Chondrocyte (in vitro differentiated cells): Measurements from ENCODE around the gene NKD1. TPM values are rescaled to one million over a fixed set of nuclear protein-coding genes. Genes with fewer than 3 reads are reported as not detected.
A peak's percentile ranks its signal among the peaks of the same experiment; 100 is the strongest.

ENCODE experiments used
- DNase-seq: peaks from one replicate; pipeline ENCODE4 v3.0.0; 2021; ENCODE audit warnings: mixed read lengths, low spot score
- H3K27ac Mint-ChIP-seq: one replicate; pipeline ENCODE4 v1.8.0; 2021; ENCODE audit warnings: mild to moderate bottlenecking, moderate library complexity, mixed read lengths; ENCODE audit not compliant: unreplicated experiment
- H3K27me3 Mint-ChIP-seq: 2 replicates; pipeline ENCODE4 v1.8.0; 2021; ENCODE audit warnings: low read depth, mixed read lengths
- H3K36me3 Mint-ChIP-seq: 2 replicates; pipeline ENCODE4 v1.8.0; 2021; ENCODE audit warnings: low read depth, mixed read lengths
- H3K4me1 Mint-ChIP-seq: 2 replicates; pipeline ENCODE4 v1.8.0; 2021; ENCODE audit warnings: low read depth, mild to moderate bottlenecking, mixed read lengths
- H3K4me3 Mint-ChIP-seq: one replicate; pipeline ENCODE4 v1.8.0; 2021; ENCODE audit warnings: mild to moderate bottlenecking, moderate library complexity, mixed read lengths; ENCODE audit not compliant: unreplicated experiment
- H3K9me3 Mint-ChIP-seq: 2 replicates; pipeline ENCODE4 v1.8.0; 2021; ENCODE audit warnings: low read depth, mixed read lengths
- total RNA-seq: library from RNA; stranded (reverse); gene quantifications from 3 replicates; pipeline ENCODE4 v1.2.1, GENCODE V29; 2021
- TF ChIP-seq, protein P1 (sequence below): fragments of 200-600 bp; sonication (generic); IDR thresholded peaks from 2 replicates; pipeline ENCODE4 v1.5.0; 2021; ENCODE audit warnings: antibody characterized with exemption, mild to moderate bottlenecking, moderate library complexity

NKD1 gene
- total RNA-seq, 1 donor from 2014 or later: 8.0 TPM

DNA sequence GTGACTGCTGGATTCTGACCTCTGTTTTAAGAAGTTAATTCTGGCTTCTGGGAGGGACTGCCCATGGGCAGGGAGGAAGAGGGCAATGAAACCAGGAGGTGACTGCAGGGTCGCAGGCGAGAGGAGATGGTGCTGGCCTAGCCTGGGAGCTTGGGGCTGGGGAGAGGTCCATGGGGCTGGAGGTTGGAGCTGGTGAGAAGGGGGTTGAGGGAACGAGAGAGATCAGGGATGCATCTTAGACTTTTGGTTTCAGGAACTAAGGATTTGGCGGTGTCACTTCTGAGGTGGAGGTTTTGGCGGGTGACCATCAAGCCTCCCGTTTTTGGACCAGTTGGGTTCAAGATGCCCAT, 64.6 kb downstream of the NKD1 start:
- no peaks in the 10 kb centered on the region for H3K27me3 Mint-ChIP-seq
- H3K4me3 Mint-ChIP-seq: peak overlapping the region; percentile 52
- no peaks in the 10 kb centered on the region for H3K9me3 Mint-ChIP-seq
- DNase-seq: no peak
- H3K36me3 Mint-ChIP-seq: no peaks in the 10 kb centered on the region
- TF ChIP-seq, protein P1, sequence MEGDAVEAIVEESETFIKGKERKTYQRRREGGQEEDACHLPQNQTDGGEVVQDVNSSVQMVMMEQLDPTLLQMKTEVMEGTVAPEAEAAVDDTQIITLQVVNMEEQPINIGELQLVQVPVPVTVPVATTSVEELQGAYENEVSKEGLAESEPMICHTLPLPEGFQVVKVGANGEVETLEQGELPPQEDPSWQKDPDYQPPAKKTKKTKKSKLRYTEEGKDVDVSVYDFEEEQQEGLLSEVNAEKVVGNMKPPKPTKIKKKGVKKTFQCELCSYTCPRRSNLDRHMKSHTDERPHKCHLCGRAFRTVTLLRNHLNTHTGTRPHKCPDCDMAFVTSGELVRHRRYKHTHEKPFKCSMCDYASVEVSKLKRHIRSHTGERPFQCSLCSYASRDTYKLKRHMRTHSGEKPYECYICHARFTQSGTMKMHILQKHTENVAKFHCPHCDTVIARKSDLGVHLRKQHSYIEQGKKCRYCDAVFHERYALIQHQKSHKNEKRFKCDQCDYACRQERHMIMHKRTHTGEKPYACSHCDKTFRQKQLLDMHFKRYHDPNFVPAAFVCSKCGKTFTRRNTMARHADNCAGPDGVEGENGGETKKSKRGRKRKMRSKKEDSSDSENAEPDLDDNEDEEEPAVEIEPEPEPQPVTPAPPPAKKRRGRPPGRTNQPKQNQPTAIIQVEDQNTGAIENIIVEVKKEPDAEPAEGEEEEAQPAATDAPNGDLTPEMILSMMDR: no peak
- H3K4me1 Mint-ChIP-seq: peaks cover 66% of the 10 kb centered on the region
- H3K27ac Mint-ChIP-seq: peak overlapping the region; percentile 68

DNA sequence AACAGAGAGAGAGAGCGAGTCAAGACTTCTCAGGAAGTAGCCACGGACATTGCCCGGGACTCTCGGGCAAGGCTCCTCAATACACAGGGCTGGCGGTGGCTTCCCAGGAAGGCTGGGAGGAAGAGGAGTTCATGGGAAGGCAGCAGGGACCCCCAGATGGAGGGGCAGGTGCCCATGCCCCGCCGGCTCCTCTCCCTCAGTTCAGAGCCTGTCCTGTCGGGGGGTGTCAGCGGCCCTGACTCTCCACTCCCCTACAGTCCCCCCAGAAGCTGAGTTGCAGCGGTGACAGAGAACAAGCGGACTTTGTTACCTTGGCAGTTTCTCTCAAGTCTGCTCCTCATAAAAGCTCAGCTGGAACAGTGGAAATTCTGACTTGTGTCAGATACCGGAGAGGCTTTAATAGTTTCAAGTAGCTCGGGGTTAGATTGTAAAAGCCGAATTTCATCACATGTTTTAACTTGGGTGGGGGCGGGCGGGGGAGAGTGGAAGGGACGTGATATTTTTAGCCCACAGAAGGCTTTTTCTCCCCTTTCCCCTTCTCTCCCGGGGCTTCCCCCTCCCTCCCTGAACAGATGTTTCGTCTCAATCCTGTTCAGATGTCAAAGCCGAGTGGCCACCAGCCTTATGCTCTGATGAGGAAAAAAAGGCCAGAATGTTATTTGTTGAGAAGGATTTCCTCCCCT, 65.2 kb downstream of the NKD1 start:
- Mint-ChIP-seq H3K4me1 (peaks cover 68% of the 10 kb centered on the region), H3K27ac (peak overlapping the region; percentile 78), H3K9me3 (no peaks in the 10 kb centered on the region), H3K36me3 (no peaks in the 10 kb centered on the region), H3K4me3 (peak overlapping the region; percentile 52), H3K27me3 (no peaks in the 10 kb centered on the region)
- DNase-seq: no peak
- TF ChIP-seq, protein P1: no peak

DNA sequence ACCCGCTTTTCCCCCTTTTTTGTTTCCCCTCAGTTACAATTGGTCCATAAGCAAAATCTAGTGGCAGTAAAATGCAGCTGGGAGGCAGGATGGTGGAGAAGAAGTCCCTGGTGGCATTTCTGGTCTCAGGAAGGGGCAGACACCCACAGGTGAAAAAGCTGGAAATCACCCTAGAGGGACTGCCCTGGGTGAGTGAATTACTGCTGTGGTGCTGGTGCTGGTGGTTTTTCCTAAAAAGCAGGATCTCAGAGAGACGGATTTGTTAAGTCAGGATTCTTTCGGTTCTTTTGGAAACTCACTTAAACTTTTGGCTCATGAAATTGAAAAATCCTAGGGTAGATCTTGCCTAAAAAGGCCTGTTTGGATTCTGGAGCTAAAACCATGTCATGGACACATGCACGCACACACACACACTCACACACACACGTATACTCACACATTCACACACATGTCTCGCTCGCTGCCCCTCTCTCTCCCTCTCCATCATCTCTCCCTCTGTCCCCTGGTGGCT, 65.8 kb downstream of the NKD1 start:
- no peaks in the 10 kb centered on the region for H3K27me3 Mint-ChIP-seq
- no peaks in the 10 kb centered on the region for H3K9me3 Mint-ChIP-seq
- peak overlapping the region; percentile 78 for H3K27ac Mint-ChIP-seq
- TF ChIP-seq, protein P1: no peak
- DNase-seq: no peak
- H3K4me1 Mint-ChIP-seq: peaks cover 69% of the 10 kb centered on the region
- peaks cover 2% of the 10 kb centered on the region for H3K36me3 Mint-ChIP-seq
- H3K4me3 Mint-ChIP-seq: peak overlapping the region; percentile 15

DNA sequence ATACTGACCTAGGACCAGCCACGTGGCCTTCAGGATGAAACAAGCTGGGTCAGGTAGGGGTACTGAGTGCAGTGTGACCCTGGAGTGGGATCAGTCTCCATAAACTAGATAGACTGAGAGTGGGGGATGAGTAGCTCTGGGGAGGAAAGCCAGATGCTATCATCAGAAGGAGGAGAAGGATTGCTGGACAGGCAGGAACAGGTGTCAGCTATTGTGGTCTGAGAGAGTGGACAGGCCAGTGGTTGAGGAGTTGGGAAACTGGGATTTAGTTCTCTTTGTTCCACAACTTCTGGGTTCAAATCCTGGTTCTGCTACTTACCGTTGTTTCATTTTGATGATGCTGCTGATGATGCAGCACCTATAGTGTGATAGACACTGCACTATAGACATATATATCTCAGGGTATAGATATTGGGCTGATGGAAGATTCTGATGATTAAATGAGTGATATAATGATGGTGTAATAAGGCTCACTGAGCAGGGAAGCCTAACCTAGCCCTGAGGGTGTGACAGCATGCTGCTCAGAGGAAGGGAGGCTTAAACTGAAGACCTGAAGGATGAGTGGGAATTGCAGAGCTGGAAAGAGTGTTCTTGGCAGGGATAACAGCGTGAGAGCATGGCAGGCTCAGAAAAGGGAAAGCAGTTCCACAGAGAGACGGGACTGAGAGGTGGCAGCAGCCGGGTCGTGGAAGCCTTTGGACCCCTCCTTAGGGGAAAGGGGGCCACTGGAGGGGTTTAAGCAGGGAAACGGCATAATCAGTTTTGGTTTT, 66.9 kb downstream of the NKD1 start:
- Mint-ChIP-seq H3K4me3 (no peak overlapping the region), H3K27ac (no peak overlapping the region), H3K4me1 (peaks cover 71% of the 10 kb centered on the region), H3K9me3 (no peaks in the 10 kb centered on the region), H3K27me3 (no peaks in the 10 kb centered on the region), H3K36me3 (peaks cover 2% of the 10 kb centered on the region)
- no peak for DNase-seq
- TF ChIP-seq, protein P1: no peak

DNA sequence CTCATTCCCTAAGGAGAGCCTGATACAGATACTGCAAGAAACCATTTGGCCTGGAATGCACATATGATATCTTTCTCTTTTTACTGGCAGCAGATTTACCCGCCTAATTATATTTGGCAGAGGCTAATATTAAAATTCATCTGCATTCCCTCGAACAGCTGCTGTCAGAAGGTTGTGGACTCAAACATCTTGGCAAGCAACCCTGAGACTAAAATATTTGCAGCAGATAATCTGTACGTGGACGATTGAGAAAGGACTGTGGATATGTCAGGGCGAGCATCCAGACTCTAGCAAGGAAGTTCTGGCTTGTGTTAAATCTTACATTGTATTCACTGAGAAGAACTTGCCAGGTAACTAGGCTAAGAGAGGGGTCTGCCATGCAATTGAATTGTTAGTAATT, 67.7 kb downstream of the NKD1 start:
- Mint-ChIP-seq H3K27me3 (no peaks in the 10 kb centered on the region), H3K4me1 (peaks cover 67% of the 10 kb centered on the region), H3K27ac (no peak overlapping the region), H3K4me3 (no peak overlapping the region), H3K36me3 (peaks cover 2% of the 10 kb centered on the region), H3K9me3 (no peaks in the 10 kb centered on the region)
- TF ChIP-seq, protein P1: no peak
- no peak for DNase-seq
